SK-N-MC (cell line): ENCODE data around the gene MCM8.

Experiments used
- EZH2 ChIP-seq: fragments of 200-600 bp; sonication (generic); IDR thresholded peaks from one replicate; pipeline ENCODE4 v1.6.1; 2017; ENCODE audit warnings: antibody characterized with exemption
- POLR2AphosphoS5 ChIP-seq: IDR thresholded peaks from 2 replicates; pipeline ENCODE4 v1.6.1; 2012; ENCODE audit warnings: mild to moderate bottlenecking, low read depth, low read length, borderline replicate concordance

GRCh38 chr20:6036213-6036612 lies 85.8 kb downstream of the MCM8 start:
- TF ChIP-seq EZH2 (no peak), POLR2AphosphoS5 (no peak)
